Osteoblast (primary cell): ENCODE results near the gene WDR45B. TPM values are rescaled to one million over a fixed set of nuclear protein-coding genes. Genes with fewer than 3 reads are reported as not detected.
A peak's percentile ranks its signal among the peaks of the same experiment; 100 is the strongest.

Experiments
- DNase-seq: peaks from one replicate; pipeline ENCODE4 v3.0.0; 2011; ENCODE audit warnings: low spot score, mixed read lengths; ENCODE audit not compliant: insufficient read length; ENCODE audit errors: missing footprints
- H2AFZ ChIP-seq: 2 replicates; pipeline ENCODE4 v1.6.0; 2011; ENCODE audit warnings: mild to moderate bottlenecking, low read length
- H3K27ac ChIP-seq: 2 replicates; pipeline ENCODE4 v1.5.1; 2011; ENCODE audit warnings: mild to moderate bottlenecking, low read depth, low read length, moderate library complexity
- H3K27me3 ChIP-seq: 2 replicates; pipeline ENCODE4 v1.6.0; 2012; ENCODE audit warnings: mild to moderate bottlenecking, control low read depth, inconsistent platforms, low read length, moderate library complexity; ENCODE audit not compliant: insufficient read depth
- H3K36me3 ChIP-seq: 2 replicates; pipeline ENCODE4 v1.5.1; 2011; ENCODE audit warnings: mild to moderate bottlenecking, low read length, control low read depth, moderate library complexity; ENCODE audit not compliant: insufficient read depth
- H3K4me1 ChIP-seq: 2 replicates; pipeline ENCODE4 v1.5.1; 2011; ENCODE audit warnings: mild to moderate bottlenecking, low read length, control low read depth, moderate library complexity; ENCODE audit not compliant: insufficient read depth
- H3K4me2 ChIP-seq: 2 replicates; pipeline ENCODE4 v1.6.0; 2011; ENCODE audit warnings: mild to moderate bottlenecking, low read length; ENCODE audit not compliant: insufficient read depth
- H3K4me3 ChIP-seq: fragments of 200-600 bp; sonication (generic); 3 replicates; pipeline ENCODE4 v1.5.1; 2012; ENCODE audit warnings: mild to moderate bottlenecking, low read length, inconsistent platforms; ENCODE audit not compliant: insufficient read depth
- H3K79me2 ChIP-seq: 2 replicates; pipeline ENCODE4 v1.6.0; 2012; ENCODE audit warnings: mild to moderate bottlenecking, low read length, control low read depth, inconsistent platforms; ENCODE audit not compliant: insufficient read depth
- H3K9me3 ChIP-seq: 2 replicates; pipeline ENCODE4 v1.5.1; 2011; ENCODE audit warnings: low read depth, low read length, control low read depth
- H4K20me1 ChIP-seq: 2 replicates; pipeline ENCODE4 v1.6.0; 2012; ENCODE audit warnings: mild to moderate bottlenecking, low read length, control low read depth; ENCODE audit not compliant: insufficient read depth
- total RNA-seq: library from RNA; depleted of rRNA; stranded (reverse); fragments of >200 nt; gene quantifications from 2 replicates; pipeline ENCODE4 v1.2.3, GENCODE V29; 2012
- TF ChIP-seq, protein P1 (sequence below): IDR thresholded peaks from 2 replicates; pipeline ENCODE4 v1.5.1; 2011; ENCODE audit warnings: mild to moderate bottlenecking, low read depth, low read length, moderate library complexity; ENCODE audit errors: extremely low read depth

Gene WDR45B
- total RNA-seq, 1 donor = 66.2 TPM

DNA sequence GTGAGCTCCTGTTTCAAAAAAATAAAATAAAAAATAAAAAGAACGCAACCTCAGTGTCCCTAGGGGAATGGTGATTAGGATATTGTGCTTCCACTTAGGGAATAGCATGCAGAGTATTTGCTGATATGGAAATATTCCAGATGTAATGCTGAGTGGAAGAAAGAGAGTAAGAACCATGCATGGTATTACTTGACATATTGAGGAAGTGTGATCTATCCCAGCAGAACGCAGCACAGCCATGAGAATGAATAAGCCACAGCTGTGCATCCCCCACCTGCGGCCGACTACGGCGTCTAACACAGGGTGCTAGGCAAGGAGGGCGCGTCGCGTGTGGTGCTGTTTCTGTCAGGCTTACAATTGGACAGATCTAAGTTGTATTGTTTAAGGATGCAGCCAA lies 79.2 kb downstream of the WDR45B start:
- Histone ChIP-seq H3K27me3 (no peaks in the 10 kb centered on the region), H3K9me3 (no peaks in the 10 kb centered on the region), H3K4me2 (no peak overlapping the region), H3K27ac (no peak overlapping the region), H3K79me2 (peaks cover 73% of the 10 kb centered on the region), H3K4me3 (no peak overlapping the region), H3K4me1 (peaks cover 6% of the 10 kb centered on the region), H4K20me1 (peaks cover 28% of the 10 kb centered on the region), H3K36me3 (peaks cover 57% of the 10 kb centered on the region), H2AFZ (no peak overlapping the region)
- TF ChIP-seq, protein P1, sequence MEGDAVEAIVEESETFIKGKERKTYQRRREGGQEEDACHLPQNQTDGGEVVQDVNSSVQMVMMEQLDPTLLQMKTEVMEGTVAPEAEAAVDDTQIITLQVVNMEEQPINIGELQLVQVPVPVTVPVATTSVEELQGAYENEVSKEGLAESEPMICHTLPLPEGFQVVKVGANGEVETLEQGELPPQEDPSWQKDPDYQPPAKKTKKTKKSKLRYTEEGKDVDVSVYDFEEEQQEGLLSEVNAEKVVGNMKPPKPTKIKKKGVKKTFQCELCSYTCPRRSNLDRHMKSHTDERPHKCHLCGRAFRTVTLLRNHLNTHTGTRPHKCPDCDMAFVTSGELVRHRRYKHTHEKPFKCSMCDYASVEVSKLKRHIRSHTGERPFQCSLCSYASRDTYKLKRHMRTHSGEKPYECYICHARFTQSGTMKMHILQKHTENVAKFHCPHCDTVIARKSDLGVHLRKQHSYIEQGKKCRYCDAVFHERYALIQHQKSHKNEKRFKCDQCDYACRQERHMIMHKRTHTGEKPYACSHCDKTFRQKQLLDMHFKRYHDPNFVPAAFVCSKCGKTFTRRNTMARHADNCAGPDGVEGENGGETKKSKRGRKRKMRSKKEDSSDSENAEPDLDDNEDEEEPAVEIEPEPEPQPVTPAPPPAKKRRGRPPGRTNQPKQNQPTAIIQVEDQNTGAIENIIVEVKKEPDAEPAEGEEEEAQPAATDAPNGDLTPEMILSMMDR = no peak
- peak; percentile 79 for DNase-seq

DNA sequence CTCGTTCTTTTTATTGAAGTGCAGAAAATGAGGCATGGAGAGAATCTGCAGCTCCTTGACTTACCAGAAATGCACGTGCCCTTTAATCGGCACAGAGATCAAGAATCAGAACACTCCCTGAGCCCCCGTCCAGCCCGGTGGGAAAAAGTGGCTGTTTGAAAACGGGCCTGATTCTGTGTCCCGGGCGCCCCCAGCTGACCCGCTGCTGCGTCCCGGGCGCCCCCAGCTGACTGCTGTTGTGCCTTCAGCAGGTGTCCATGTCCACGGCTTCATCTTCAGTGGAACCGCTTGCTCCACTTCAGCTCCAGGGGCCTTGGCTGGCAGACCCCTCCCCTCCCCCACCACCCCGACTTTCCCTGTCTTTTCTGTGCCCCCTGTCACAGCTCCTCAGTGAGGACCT lies 81.0 kb downstream of the WDR45B start:
- Histone ChIP-seq H3K9me3 (no peaks in the 10 kb centered on the region), H3K27me3 (no peaks in the 10 kb centered on the region), H3K4me1 (peaks cover 6% of the 10 kb centered on the region), H3K79me2 (peaks cover 74% of the 10 kb centered on the region), H3K4me2 (no peak overlapping the region), H3K36me3 (peaks cover 45% of the 10 kb centered on the region), H4K20me1 (peaks cover 29% of the 10 kb centered on the region), H3K4me3 (no peak overlapping the region), H3K27ac (no peak overlapping the region), H2AFZ (no peak overlapping the region)
- peak; percentile 45 for DNase-seq
- TF ChIP-seq, protein P1 = no peak

DNA sequence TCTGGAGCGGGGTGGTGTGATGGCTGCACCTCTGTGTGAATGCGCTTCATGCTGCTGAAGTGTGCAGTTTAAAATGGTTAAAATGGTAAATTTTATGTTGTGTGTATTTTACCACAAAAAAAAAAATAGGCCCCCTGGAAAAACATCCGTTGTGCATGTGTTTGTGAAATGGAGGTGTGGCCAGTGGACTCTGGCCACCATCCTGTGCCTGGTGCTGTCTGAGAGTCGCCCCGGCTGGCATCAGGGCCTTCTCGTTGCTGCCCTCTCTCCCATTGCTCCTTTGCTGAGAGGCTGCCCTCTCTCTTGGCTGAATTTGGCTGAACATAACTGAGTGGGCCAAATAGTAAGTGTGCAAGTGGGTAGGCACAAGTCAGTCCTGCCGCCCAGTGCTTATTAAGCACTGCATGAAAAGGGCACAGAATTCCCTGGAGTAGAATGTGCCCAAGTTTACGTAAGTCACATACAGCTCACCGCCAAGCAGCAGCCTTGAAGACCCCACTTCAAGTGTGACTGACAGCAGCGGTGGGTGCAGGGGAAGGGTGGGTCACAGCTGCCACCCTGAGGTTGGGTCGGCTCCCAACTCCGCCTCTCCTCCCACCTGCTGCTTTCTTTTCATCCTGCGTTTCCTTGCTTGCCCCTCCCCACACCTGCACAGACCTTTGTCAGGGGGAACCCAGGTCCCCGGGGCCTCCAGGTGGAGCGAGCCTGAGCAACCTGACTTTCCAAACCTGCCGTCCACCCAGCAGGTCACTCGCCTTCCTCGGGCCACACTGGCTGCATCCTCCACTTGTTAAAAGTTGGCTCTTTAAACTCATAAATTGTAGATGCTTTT lies 81.9 kb downstream of the WDR45B start:
- H3K4me2 ChIP-seq = no peak overlapping the region
- H2AFZ ChIP-seq = no peak overlapping the region
- peaks cover 6% of the 10 kb centered on the region for H3K4me1 ChIP-seq
- peaks cover 36% of the 10 kb centered on the region for H3K36me3 ChIP-seq
- no peak overlapping the region for H3K27ac ChIP-seq
- H3K27me3 ChIP-seq = no peaks in the 10 kb centered on the region
- H4K20me1 ChIP-seq = peaks cover 35% of the 10 kb centered on the region
- H3K79me2 ChIP-seq = peaks cover 78% of the 10 kb centered on the region
- DNase-seq = peak; percentile 22
- no peak overlapping the region for H3K4me3 ChIP-seq
- no peaks in the 10 kb centered on the region for H3K9me3 ChIP-seq
- TF ChIP-seq, protein P1 = no peak

DNA sequence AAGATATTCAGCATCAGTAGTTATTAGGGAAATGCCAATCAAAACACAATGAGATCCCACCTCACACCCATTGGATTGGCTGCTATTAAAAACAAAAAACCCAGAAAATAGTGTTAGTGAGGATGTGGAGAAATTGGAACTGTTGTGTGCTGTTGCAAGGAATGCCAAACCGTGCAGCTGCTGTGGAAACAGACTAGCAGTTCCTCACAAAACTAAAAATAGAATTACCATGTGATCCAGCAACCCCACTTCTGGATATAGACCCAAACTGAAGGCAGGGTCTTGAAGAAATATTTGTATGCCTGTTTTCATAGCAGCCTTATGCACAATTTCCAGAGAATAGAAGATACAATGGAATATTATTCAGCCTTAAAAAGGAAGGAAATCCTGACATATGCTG lies 82.7 kb downstream of the WDR45B start:
- H3K36me3 ChIP-seq = peaks cover 30% of the 10 kb centered on the region
- H3K27me3 ChIP-seq = no peaks in the 10 kb centered on the region
- H3K4me3 ChIP-seq = no peak overlapping the region
- no peak overlapping the region for H3K27ac ChIP-seq
- H3K79me2 ChIP-seq = peaks cover 82% of the 10 kb centered on the region
- DNase-seq = peak; percentile 43
- TF ChIP-seq, protein P1 = no peak
- no peaks in the 10 kb centered on the region for H3K9me3 ChIP-seq
- peaks cover 6% of the 10 kb centered on the region for H3K4me1 ChIP-seq
- no peak overlapping the region for H3K4me2 ChIP-seq
- H2AFZ ChIP-seq = no peak overlapping the region
- H4K20me1 ChIP-seq = peaks cover 40% of the 10 kb centered on the region
